IMR-90 (cell line): ENCODE data around the gene C18orf32. TPM values are rescaled to one million over a fixed set of nuclear protein-coding genes. Genes with fewer than 3 reads are reported as not detected.
A peak's percentile ranks its signal among the peaks of the same experiment; 100 is the strongest.
"Not testable (repeated sequence)": the region's sequence is repeated elsewhere in the genome, so short reads cannot be mapped to it uniquely, and the experiment has no call there.

ENCODE experiments used
- ATAC-seq: fragments of 200-7000 bp; cut with Tn5 transposase; 2 replicates; pipeline ENCODE4 v1.9.1; 2020; ENCODE audit warnings: low read depth, mild to moderate bottlenecking, moderate library complexity
- BruUV-seq: library from RNA; stranded (reverse); fragments of 400-500 nt; replicated peaks from 2 replicates; lab custom pipeline; 2021; lab: Mats Ljungman, UMichigan
- CTCF ChIA-PET: fragments of 300-600 bp; formaldehyde crosslinking; extraction: SDS; loops from one replicate; lab custom pipeline; 2021; ENCODE audit warnings: antibody characterized with exemption; lab: Yijun Ruan, JAX
- POLR2A ChIA-PET: fragments of 300-600 bp; sonication (Branson Sonifier 250); formaldehyde crosslinking; loops from one replicate; lab custom pipeline; 2022; ENCODE audit warnings: antibody characterized with exemption; ENCODE audit not compliant: unreplicated experiment; lab: Charles Lee
- DNase-seq: peaks from one replicate; pipeline ENCODE4 v3.0.0; 2013
- H2AFZ ChIP-seq: replicated peaks from 2 replicates; pipeline ENCODE3; 2013; ENCODE audit warnings: low read length, mild to moderate bottlenecking; ENCODE audit not compliant: poor library complexity
- H2AK5ac ChIP-seq: 2 replicates; pipeline ENCODE4 v1.6.1; 2013; ENCODE audit warnings: low read depth, low read length, inconsistent platforms
- H2AK9ac ChIP-seq: replicated peaks from 2 replicates; pipeline ENCODE3; 2013; ENCODE audit warnings: mild to moderate bottlenecking, low read depth, low read length, moderate library complexity; ENCODE audit not compliant: poor library complexity
- H2BK120ac ChIP-seq: 2 replicates; pipeline ENCODE4 v1.6.1; 2013; ENCODE audit warnings: low read depth, low read length, inconsistent platforms
- H2BK15ac ChIP-seq: 3 replicates; pipeline ENCODE4 v1.6.1; 2013; ENCODE audit warnings: low read depth, low read length, inconsistent platforms
- H2BK20ac ChIP-seq: 2 replicates; pipeline ENCODE4 v1.6.1; 2013; ENCODE audit warnings: low read depth, mild to moderate bottlenecking, inconsistent platforms, low read length, moderate library complexity
- H2BK5ac ChIP-seq: 2 replicates; pipeline ENCODE4 v1.6.1; 2013; ENCODE audit warnings: mild to moderate bottlenecking, low read depth, low read length, inconsistent platforms; ENCODE audit not compliant: poor library complexity, severe bottlenecking
- H3K14ac ChIP-seq: replicated peaks from 2 replicates; pipeline ENCODE4 v1.6.1; 2013; ENCODE audit warnings: low read depth, low read length, inconsistent platforms
- H3K18ac ChIP-seq: 2 replicates; pipeline ENCODE4 v1.6.1; 2013; ENCODE audit warnings: low read depth, low read length, control low read depth
- H3K23ac ChIP-seq: 2 replicates; pipeline ENCODE4 v1.6.1; 2013; ENCODE audit warnings: low read depth, low read length, inconsistent platforms
- H3K27ac ChIP-seq: 2 replicates; pipeline ENCODE4 v1.5.1; 2013; ENCODE audit warnings: mild to moderate bottlenecking, control low read depth, low read length; ENCODE audit not compliant: insufficient read depth
- H3K27me3 ChIP-seq: 2 replicates; pipeline ENCODE4 v1.6.1; 2013; ENCODE audit warnings: low read length; ENCODE audit not compliant: control insufficient read depth, insufficient read depth
- H3K36me3 ChIP-seq: 2 replicates; pipeline ENCODE4 v1.6.1; 2013; ENCODE audit warnings: low read length, mixed read lengths; ENCODE audit not compliant: control insufficient read depth, insufficient read depth
- H3K4ac ChIP-seq: 2 replicates; pipeline ENCODE4 v1.6.1; 2013; ENCODE audit warnings: low read depth, low read length, inconsistent platforms
- H3K4me1 ChIP-seq: 2 replicates; pipeline ENCODE4 v1.6.1; 2013; ENCODE audit warnings: low read length, mixed read lengths; ENCODE audit not compliant: control insufficient read depth, insufficient read depth
- H3K4me2 ChIP-seq: 2 replicates; pipeline ENCODE4 v1.6.1; 2013; ENCODE audit warnings: low read depth, mild to moderate bottlenecking, control low read depth, low read length, moderate library complexity
- H3K4me3 ChIP-seq: 2 replicates; pipeline ENCODE4 v1.5.1; 2013; ENCODE audit warnings: low read depth, mild to moderate bottlenecking, control low read depth, low read length, moderate library complexity; ENCODE audit not compliant: insufficient read depth
- H3K56ac ChIP-seq: 2 replicates; pipeline ENCODE4 v1.6.1; 2013; ENCODE audit warnings: low read length, inconsistent platforms; ENCODE audit not compliant: insufficient read depth; ENCODE audit errors: extremely low read depth
- H3K79me1 ChIP-seq, 2 experiments: 2 replicates each; pipeline ENCODE4 v1.6.1; 2013; ENCODE audit warnings: low read length in 2 of 2, inconsistent platforms in 1 of 2, low read depth in 1 of 2
- H3K9ac ChIP-seq: 2 replicates; pipeline ENCODE4 v1.6.1; 2013; ENCODE audit warnings: low read depth, low read length, control low read depth
- H3K9me1 ChIP-seq: 2 replicates; pipeline ENCODE4 v1.6.1; 2013; ENCODE audit warnings: low read length, inconsistent platforms; ENCODE audit not compliant: insufficient read depth
- H3K9me3 ChIP-seq: 2 replicates; pipeline ENCODE4 v1.6.1; 2013; ENCODE audit warnings: low read length; ENCODE audit not compliant: control insufficient read depth, insufficient read depth
- H4K20me1 ChIP-seq: 2 replicates; pipeline ENCODE4 v1.6.1; 2013; ENCODE audit warnings: low read length, inconsistent platforms; ENCODE audit not compliant: insufficient read depth
- H4K5ac ChIP-seq: 2 replicates; pipeline ENCODE4 v1.6.1; 2013; ENCODE audit warnings: mild to moderate bottlenecking, low read depth, low read length, control low read depth
- H4K8ac ChIP-seq, 2 experiments: 2 replicates each; pipeline ENCODE4 v1.6.1; 2013; ENCODE audit warnings: low read depth in 2 of 2, low read length in 2 of 2, control low read depth in 1 of 2, inconsistent platforms in 1 of 2
- H4K91ac ChIP-seq: 2 replicates; pipeline ENCODE4 v1.6.1; 2013; ENCODE audit warnings: low read depth, low read length, inconsistent platforms; ENCODE audit not compliant: insufficient read depth
- BHLHE40 ChIP-seq: fragments of 150-350 bp; IDR thresholded peaks from 2 replicates; pipeline ENCODE4 v1.6.1; 2016; ENCODE audit warnings: mild to moderate bottlenecking, low read depth, low read length
- CEBPB ChIP-seq: IDR thresholded peaks from 2 replicates; pipeline ENCODE4 v1.6.1; 2012; ENCODE audit warnings: low read depth, low read length, improper control_type of control experiment
- CHD1 ChIP-seq: IDR thresholded peaks from 2 replicates; pipeline ENCODE4 v1.6.1; 2012; ENCODE audit warnings: low read depth, low read length, improper control_type of control experiment
- MAFK ChIP-seq: IDR thresholded peaks from 2 replicates; pipeline ENCODE4 v1.6.1; 2012; ENCODE audit warnings: low read depth, low read length, improper control_type of control experiment
- POLR2A ChIP-seq: IDR thresholded peaks from 2 replicates; pipeline ENCODE4 v1.6.1; 2012; ENCODE audit warnings: mild to moderate bottlenecking, low read depth, low read length
- RAD21 ChIP-seq: IDR thresholded peaks from 2 replicates; pipeline ENCODE4 v1.6.1; 2012; ENCODE audit warnings: low read length, improper control_type of control experiment
- RCOR1 ChIP-seq: IDR thresholded peaks from 2 replicates; pipeline ENCODE4 v1.6.1; 2012; ENCODE audit warnings: mild to moderate bottlenecking, low read length, improper control_type of control experiment; ENCODE audit not compliant: insufficient replicate concordance
- WGBS, 2 experiments: methylation state at CpG; one replicate each; pipeline versions ENCODE4 v1.1.5 to v1.1.7; 2013; ENCODE audit warnings: missing lambda C conversion rate in 2 of 2; ENCODE audit not compliant: insufficient read length in 1 of 2; ENCODE audit errors: extremely low coverage in 2 of 2; 5-methylcytosine and 5-hydroxymethylcytosine counted together
- dilution Hi-C: fragments of 300-500 bp; cut with HindIII; formaldehyde crosslinking; loops from one replicate; pipeline ENCODE4 v1.14.3; 2018; ENCODE audit warnings: low sequenced_read_pairs; ENCODE audit not compliant: unreplicated experiment
- in situ Hi-C: fragments of 300-500 bp; cut with MboI; formaldehyde crosslinking; loops from 3 replicates; pipeline ENCODE4 v1.14.3; 2019; ENCODE audit warnings: low sequenced_read_pairs, inconsistent platforms, mixed read lengths
- intact Hi-C: fragments of 100-400 bp; cut with micrococcal nuclease; formaldehyde crosslinking; loops from 2 replicates; pipeline ENCODE4 v1.10.0; 2022
- polyA plus RNA-seq, 3 experiments: library from polyadenylated mRNA; depleted of rRNA; stranded (reverse); fragments of >200 nt; gene quantifications; 2 replicates each; pipeline ENCODE4 v1.2.3, GENCODE V29; 2012; ENCODE audit warnings: low replicate concordance in 1 of 3
- total RNA-seq: library from RNA; depleted of rRNA; stranded (reverse); fragments of >200 nt; gene quantifications from 2 replicates; pipeline ENCODE4 v1.2.3, GENCODE V29; 2012
- TF ChIP-seq, protein P1 (sequence below): fragments of 150-350 bp; IDR thresholded peaks from 2 replicates; pipeline ENCODE4 v1.6.1; 2017; ENCODE audit warnings: mild to moderate bottlenecking, antibody characterized with exemption, low read length, low read depth

Gene C18orf32
- total and polyA plus RNA-seq, 2 of the 4 experiments (the other 2 are of a cell fraction): 3.6 to 21.4 TPM

GRCh38 chr18:49456794-49457193, 30.2 kb downstream of the C18orf32 start:
- Histone ChIP-seq H3K36me3 (0 out of 2 replicates have a peak, but pooled peaks cover 1% of the 10 kb centered on the region), H4K20me1 (peaks cover 3% of the 10 kb centered on the region; the same call in 1 of the 2 replicates), H3K79me1 (peaks cover 33 to 59% of the 10 kb centered on the region in 2 experiments), H3K18ac (no peak overlapping the region), H3K4me3 (no peak overlapping the region), H3K9me3 (no peaks in the 10 kb centered on the region), H2AK9ac (no peak overlapping the region), H4K5ac (no peak overlapping the region), H2AFZ (no peak overlapping the region), H3K56ac (no peak overlapping the region), H3K9ac (no peak overlapping the region), H4K91ac (no peak overlapping the region), H4K8ac (no peak overlapping the region), H3K27ac (no peak overlapping the region), H2BK120ac (no peak overlapping the region), H2AK5ac (no peak overlapping the region), H3K23ac (no peak overlapping the region), H3K14ac (no peak overlapping the region), H3K27me3 (no peaks in the 10 kb centered on the region), H3K4me1 (peaks cover 3% of the 10 kb centered on the region), H3K9me1 (peaks cover 5% of the 10 kb centered on the region; the same call in 1 of the 2 replicates), H2BK15ac (no peak overlapping the region), H3K4me2 (peak overlapping the region; percentile 4), H3K4ac (no peak overlapping the region), H2BK20ac (no peak overlapping the region), H2BK5ac (no peak overlapping the region)
- peak; percentile 51 for DNase-seq
- dilution Hi-C loops: no loop called here
- ATAC-seq: no peak
- ChIA-PET POLR2A (interaction anchor here (0.6 kb wide), 1 partner anchor 408 kb away, joined by 8 read pairs; no protein-coding TSS in a partner anchor), CTCF (interaction anchor here (1.0 to 1.3 kb wide), 2 partner anchors 10 to 14 kb away, joined by 3 to 4 read pairs; no protein-coding TSS in a partner anchor)
- intact Hi-C loops: no loop called here
- in situ Hi-C loops: no loop called here
- TF ChIP-seq, protein P1, sequence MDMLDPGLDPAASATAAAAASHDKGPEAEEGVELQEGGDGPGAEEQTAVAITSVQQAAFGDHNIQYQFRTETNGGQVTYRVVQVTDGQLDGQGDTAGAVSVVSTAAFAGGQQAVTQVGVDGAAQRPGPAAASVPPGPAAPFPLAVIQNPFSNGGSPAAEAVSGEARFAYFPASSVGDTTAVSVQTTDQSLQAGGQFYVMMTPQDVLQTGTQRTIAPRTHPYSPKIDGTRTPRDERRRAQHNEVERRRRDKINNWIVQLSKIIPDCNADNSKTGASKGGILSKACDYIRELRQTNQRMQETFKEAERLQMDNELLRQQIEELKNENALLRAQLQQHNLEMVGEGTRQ: no peak
- TF ChIP-seq RAD21: no peak
- TF ChIP-seq BHLHE40: no peak
- TF ChIP-seq CHD1: no peak
- TF ChIP-seq RCOR1: no peak
- no peak for TF ChIP-seq MAFK
- no peak for TF ChIP-seq POLR2A
- TF ChIP-seq CEBPB: no peak
- WGBS, 2 experiments: 50% methylated on average over 1 of the region's 1 CpG; no CpG with 5 or more reads in 1 of the 2 experiments
- no TSS peak for BruUV-seq

DNA sequence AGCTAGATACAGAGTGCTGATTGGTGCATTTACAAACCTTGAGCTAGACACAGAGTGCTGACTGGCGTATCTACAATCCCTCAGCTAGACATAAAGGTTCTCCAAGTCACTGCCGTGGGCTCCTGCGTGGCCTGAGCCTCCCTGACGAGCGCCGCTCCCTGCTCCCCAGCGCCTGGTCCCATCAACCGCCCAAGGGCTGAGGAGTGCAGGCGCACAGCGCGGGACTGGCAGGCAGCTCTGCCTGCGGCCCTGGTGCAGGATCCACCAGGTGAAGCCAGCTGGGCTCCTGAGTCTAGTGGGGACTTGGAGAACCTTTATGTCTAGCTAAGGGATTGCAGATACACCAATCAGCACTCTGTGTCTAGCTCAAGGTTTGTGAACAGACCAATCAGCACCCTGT, 34.5 kb downstream of the C18orf32 start:
- H3K4ac ChIP-seq, H2AFZ ChIP-seq, H3K27ac ChIP-seq, H3K4me1 ChIP-seq, H2AK5ac ChIP-seq, H3K23ac ChIP-seq, intact Hi-C loops, H3K18ac ChIP-seq, H3K9me1 ChIP-seq, ATAC-seq, H3K56ac ChIP-seq, dilution Hi-C loops, H2BK120ac ChIP-seq, CTCF ChIA-PET, H4K91ac ChIP-seq, H2BK15ac ChIP-seq, DNase-seq, H4K8ac ChIP-seq, H3K4me3 ChIP-seq, POLR2A ChIA-PET, H2BK5ac ChIP-seq, H3K4me2 ChIP-seq, BruUV-seq, H3K36me3 ChIP-seq, H4K20me1 ChIP-seq, H3K9ac ChIP-seq, H3K14ac ChIP-seq, H3K27me3 ChIP-seq, H2BK20ac ChIP-seq, H2AK9ac ChIP-seq, H4K5ac ChIP-seq, in situ Hi-C loops: not testable (repeated sequence)
- Histone ChIP-seq H3K9me3 (peaks cover 14% of the 10 kb centered on the region), H3K79me1 (peaks cover 23 to 30% of the 10 kb centered on the region in 2 experiments)
- no CpG with 5 or more reads among the region's 12 CpGs for WGBS, 2 experiments
